ENCODE results near the gene PEX5L.

DNA sequence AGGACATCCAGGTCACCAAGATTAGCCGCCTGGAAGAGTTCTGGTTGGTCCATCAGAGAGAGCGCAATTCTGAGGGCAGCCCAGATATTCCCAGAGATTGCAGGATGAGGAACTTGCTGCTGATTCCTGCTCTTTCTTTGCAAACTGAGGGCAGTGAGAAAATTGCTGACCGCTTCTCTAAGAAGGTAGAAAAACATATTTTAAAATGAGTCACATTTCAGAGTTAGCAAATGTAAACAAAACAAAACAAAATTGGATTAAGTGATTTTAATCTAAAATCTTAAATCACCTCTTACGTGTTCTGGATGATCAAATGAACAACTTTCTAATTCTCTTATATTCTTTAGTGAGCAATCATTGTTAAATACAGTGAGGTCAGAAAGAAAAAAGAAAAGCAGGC, 234.9 kb downstream of the PEX5L start:
- TF ChIP-seq RAD21 (conservative IDR thresholded peaks at IDR 0.05) (no peak), MXI1 (conservative IDR thresholded peaks at IDR 0.05; ENCODE audit: poor library complexity, severe bottlenecking) (no peak), POLR2AphosphoS5 (IDR thresholded peaks at IDR 0.05) (no peak), TAF1 (IDR thresholded peaks at IDR 0.05; ENCODE audit: low read depth) (no peak), EZH2 (IDR thresholded peaks at IDR 0.05; ENCODE audit: borderline replicate concordance, insufficient read depth, low read length, poor library complexity, severe bottlenecking) (no peak), SMC3 (conservative IDR thresholded peaks at IDR 0.05; ENCODE audit: poor library complexity) (no peak), EP300 (conservative IDR thresholded peaks at IDR 0.05; ENCODE audit: poor library complexity, severe bottlenecking) (no peak)
- TF ChIP-seq, protein P1, sequence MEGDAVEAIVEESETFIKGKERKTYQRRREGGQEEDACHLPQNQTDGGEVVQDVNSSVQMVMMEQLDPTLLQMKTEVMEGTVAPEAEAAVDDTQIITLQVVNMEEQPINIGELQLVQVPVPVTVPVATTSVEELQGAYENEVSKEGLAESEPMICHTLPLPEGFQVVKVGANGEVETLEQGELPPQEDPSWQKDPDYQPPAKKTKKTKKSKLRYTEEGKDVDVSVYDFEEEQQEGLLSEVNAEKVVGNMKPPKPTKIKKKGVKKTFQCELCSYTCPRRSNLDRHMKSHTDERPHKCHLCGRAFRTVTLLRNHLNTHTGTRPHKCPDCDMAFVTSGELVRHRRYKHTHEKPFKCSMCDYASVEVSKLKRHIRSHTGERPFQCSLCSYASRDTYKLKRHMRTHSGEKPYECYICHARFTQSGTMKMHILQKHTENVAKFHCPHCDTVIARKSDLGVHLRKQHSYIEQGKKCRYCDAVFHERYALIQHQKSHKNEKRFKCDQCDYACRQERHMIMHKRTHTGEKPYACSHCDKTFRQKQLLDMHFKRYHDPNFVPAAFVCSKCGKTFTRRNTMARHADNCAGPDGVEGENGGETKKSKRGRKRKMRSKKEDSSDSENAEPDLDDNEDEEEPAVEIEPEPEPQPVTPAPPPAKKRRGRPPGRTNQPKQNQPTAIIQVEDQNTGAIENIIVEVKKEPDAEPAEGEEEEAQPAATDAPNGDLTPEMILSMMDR (IDR thresholded peaks at IDR 0.05; ENCODE audit: poor library complexity, severe bottlenecking) = no peak
- TF ChIP-seq, protein P2, sequence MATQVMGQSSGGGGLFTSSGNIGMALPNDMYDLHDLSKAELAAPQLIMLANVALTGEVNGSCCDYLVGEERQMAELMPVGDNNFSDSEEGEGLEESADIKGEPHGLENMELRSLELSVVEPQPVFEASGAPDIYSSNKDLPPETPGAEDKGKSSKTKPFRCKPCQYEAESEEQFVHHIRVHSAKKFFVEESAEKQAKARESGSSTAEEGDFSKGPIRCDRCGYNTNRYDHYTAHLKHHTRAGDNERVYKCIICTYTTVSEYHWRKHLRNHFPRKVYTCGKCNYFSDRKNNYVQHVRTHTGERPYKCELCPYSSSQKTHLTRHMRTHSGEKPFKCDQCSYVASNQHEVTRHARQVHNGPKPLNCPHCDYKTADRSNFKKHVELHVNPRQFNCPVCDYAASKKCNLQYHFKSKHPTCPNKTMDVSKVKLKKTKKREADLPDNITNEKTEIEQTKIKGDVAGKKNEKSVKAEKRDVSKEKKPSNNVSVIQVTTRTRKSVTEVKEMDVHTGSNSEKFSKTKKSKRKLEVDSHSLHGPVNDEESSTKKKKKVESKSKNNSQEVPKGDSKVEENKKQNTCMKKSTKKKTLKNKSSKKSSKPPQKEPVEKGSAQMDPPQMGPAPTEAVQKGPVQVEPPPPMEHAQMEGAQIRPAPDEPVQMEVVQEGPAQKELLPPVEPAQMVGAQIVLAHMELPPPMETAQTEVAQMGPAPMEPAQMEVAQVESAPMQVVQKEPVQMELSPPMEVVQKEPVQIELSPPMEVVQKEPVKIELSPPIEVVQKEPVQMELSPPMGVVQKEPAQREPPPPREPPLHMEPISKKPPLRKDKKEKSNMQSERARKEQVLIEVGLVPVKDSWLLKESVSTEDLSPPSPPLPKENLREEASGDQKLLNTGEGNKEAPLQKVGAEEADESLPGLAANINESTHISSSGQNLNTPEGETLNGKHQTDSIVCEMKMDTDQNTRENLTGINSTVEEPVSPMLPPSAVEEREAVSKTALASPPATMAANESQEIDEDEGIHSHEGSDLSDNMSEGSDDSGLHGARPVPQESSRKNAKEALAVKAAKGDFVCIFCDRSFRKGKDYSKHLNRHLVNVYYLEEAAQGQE (IDR thresholded peaks at IDR 0.05; ENCODE audit: borderline replicate concordance) = no peak
